ENCODE measurements around the gene DPPA4.
A peak's percentile ranks its signal among the peaks of the same experiment; 100 is the strongest.

Gene DPPA4

GRCh38 chr3:109338322-109338721 lies 976 bp upstream of the DPPA4 start:
- no peak for DNase-seq

DNA sequence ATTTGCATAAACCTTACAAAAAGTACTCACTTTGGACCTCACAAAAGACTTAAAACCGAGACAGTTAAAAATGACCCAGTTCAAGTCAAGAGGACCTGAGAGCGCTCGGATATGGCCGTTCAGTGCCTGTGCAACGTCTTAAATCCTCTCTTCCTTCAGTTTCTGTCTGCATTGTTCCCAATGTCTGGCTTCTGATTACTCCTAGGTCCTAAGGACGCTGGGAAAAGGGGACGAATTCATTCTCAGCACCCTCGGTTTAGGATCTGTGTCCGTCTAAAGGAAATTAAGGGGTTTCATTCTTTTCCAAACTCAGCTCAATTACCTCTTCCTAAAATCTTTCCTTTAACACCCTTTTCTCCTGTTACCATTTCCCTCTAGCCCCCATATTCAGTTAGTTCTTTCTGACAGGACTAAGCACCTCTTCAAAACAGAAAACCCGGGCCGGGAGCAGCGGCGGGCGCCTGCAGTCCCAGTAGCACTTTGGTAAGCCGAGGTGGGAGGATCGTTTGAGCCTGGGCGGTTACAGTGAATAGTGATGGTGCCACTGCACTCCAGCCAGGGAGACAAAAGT lies 970 bp downstream of the DPPA4 start:
- DNase-seq, result peak; percentile 28

GRCh38 chr3:109334572-109334971 lies 2.8 kb downstream of the DPPA4 start:
- no peak for DNase-seq

DNA sequence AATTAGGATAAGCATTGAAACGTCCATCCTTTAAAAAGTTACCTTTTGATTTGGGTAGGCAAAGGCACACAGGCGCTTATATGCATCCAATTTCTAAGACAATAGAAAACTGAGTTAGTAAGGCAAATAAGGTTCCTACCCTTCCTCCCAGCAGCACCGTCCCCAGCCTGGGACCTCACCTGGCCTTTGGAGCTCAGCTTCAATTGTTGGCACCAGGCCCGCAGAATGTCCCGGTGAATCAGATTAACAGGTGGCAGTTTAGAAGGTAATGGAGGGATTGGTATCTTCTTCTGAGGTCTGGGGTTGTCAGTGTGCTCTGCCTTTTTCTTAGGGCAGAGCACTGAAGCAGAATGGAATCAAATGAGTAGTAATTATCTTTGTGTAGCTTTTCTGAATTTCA lies 5.7 kb downstream of the DPPA4 start:
- peak; percentile 49 for DNase-seq

GRCh38 chr3:109330405-109330804 lies 6.9 kb downstream of the DPPA4 start:
- DNase-seq, result no peak

- DNase-seq, result no peak
Measured at GRCh38 chr3:109328202-109328601, 9.1 kb downstream of the DPPA4 start.

DNA sequence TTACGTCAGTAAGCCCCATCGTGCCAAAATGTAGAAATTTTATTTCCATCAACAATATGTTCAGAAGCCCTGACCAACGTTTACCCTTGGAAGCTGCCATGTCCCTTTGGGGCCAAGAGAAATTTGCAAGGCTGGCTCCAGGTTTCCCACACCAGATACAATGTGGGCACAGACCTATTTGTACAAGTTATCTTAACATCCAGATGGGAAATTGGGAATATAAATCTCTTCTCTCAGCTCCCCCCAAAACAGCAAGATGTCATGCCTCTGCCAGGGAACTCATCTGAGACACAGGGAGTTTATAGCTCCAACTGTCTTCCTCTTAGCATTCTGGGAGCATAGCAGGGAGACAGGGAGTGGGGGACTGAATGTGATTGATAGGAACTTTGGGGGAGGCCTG lies 11.7 kb downstream of the DPPA4 start:
- DNase-seq, result no peak

DNA sequence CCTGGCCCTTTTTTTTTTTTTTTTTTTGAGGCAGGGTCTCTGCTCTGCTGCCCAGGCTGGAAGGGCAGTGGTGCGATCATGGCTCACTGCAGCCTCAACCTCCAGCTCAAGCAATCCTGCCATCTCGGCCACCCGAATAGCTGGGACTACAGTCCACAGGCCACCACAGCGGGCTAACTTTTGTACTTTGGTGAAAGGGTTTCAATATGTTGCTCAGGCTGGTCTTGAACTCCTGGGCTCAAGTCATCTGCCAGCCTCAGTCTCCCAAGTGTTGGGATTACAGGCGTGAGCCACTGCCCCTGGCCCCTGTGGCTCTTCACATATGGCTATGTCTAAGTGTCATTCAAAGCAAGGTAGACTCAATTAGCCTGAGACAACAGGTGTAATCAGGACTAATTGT lies 12.2 kb downstream of the DPPA4 start:
- no peak for DNase-seq

DNA sequence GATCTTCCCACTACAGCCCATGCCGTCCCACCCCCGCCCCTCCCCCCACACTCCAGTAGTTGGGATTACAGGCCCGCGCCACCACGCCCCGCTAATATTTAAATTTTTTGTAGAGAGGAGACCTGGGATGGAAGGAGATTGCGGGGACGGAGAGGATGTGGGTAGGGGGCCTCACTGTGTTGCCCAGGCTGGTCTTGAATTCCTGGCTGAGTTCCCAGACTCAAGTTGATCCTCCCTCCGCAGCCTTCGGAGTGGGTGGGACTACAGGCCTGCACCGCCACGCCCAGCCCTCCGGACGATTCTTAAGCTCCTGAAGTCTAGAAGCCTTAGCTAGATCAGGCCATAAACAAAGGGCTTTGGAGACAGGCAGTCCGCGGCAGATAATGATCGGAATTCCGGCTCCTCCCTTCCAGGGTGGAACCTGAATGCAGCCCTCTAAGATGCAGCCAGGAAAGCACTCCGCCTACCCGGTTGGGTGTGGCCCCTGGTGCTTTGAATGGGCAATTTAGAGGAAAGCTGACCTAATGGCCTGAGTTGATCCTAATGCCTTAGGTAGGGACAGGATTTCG lies 21.1 kb downstream of the DPPA4 start, which contains the start of gene DPPA2:
Gene DPPA2, minus strand, starts transcription at position 356 of the 569 bp plus-strand sequence. CDS start 1,975 bp downstream, outside the sequence.
- DNase-seq, result peak; percentile 13

DNA sequence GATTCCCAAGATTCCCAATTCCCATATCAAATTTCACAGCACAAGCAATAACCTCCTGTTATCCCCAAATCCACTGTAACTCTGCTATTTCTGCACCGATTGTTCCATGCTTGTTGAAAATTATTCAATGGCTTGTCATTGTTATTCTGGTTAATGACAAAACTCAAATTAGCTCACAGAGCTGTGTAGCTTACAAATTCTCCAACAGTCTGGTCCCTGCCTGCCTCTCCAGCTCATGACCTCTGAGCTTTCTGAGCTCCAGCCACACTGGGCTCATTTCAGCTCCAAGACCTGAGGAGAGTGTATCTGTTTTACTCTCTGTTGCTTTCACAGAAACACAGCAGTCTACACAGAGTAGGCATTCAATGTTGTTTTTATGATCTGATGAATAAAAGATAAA lies 24.3 kb downstream of the DPPA4 start:
- DNase-seq, result no peak

DNA sequence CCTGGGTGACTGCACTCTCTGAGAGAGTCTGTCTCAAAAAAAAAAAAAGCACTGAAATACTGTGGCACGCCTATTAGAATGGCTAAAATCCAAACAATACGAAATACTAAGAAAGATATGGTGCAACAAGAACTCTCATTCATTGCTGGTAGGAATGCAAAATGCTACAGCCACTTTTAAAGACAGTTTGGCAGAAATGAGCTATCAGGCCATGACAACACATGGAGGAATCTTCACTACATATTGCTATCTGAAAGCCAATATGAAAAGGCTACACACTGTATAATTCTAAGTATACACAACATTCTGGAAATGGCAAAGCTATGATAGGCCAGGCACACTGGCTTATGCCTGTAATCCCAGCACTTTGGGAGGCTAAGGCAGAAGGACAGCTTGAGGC lies 39.9 kb downstream of the DPPA4 start:
- no peak for DNase-seq

- no peak for DNase-seq
Measured at GRCh38 chr3:109284071-109284470, 53.3 kb downstream of the DPPA4 start.

DNA sequence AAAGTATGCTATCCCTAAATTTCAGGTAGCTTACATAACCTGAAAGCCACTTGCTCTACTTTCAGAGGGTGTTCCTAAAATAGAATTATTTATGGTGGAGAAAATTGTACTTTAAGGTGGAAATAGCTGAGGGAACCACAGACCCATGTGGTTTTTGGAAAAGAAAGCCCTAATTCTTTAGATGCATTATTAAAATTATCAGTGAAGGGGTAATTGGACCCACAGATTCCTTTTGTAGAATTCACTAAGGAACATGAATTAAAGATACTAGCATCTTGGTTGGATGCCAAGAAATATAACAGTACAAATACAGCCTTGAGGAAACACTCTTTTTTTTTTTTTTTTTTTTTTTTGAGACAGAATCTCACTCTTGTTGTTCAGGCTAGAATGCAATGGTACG lies 58.8 kb downstream of the DPPA4 start:
- no peak for DNase-seq

GRCh38 chr3:109278141-109278540 lies 59.2 kb downstream of the DPPA4 start:
- no peak for DNase-seq

Data from RPMI8226 (cell line).